Esophagus squamous epithelium (tissue), 4 donors: ENCODE results near the gene LGALS7.

Experiments used
- CTCF ChIP-seq, 6 experiments: fragments of 450-650 bp in 4 of 6; fragments of 200-600 bp in 2 of 6; sonication (generic) in 2 of 6; IDR thresholded peaks; one replicate each; pipeline ENCODE4 v1.5.1; 2016 to 2019; ENCODE audit warnings: antibody characterized with exemption in 6 of 6, mild to moderate bottlenecking in 4 of 6, moderate library complexity in 4 of 6
- POLR2A ChIP-seq, 4 donors: fragments of 450-650 bp; IDR thresholded peaks; one replicate each; pipeline ENCODE4 v1.6.1; 2017; ENCODE audit warnings: antibody characterized with exemption in 4 of 4, mild to moderate bottlenecking in 4 of 4, moderate library complexity in 3 of 4

GRCh38 chr19:38721496-38721895 is 51.8 kb downstream of the LGALS7 start:
- TF ChIP-seq CTCF (IDR thresholded peaks at IDR 0.05) (no peak), POLR2A (IDR thresholded peaks at IDR 0.05) (no peak)
